ENCODE results near the gene SLC1A2.

DNA sequence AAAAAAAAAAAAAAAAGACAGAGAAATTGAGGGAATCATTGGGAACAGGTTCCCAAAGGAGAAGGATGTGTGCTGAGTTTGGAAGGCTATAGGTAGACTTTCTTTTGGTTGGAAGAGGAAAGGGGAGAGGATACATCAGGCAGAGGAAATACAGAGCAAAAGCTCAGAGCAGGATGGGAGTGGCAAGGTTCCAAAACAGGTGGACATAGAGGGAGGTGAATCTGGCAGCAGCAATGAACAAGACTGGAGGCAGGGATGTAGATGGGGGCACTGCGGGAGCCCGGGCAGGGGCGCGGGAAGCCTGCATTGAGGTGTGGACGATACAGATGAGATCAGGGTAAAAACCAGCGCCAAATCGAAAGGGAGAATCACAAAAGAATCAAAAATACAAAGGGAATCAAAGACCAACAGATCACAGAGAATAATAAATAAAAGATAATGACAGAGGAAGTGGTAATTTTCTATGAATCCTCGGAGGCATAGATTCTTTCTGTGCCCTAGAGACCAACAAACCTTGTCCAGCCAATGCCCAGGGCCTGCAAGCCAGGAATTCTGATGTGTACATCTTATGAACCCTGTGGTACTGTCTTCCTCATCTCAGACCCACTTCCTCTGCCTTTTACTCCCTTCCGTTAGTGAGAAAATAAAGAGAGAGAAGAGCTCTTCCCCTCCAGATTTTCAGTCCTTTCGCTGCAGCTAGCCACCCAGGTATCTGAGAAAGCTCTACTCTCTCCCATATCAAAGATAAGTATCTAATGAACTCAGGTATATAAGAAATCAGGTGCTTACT, 70.3 kb downstream of the SLC1A2 start:
- TF ChIP-seq POLR2AphosphoS5 (IDR thresholded peaks at IDR 0.05; ENCODE audit: low read depth, low read length) (no peak), POLR2A (IDR thresholded peaks at IDR 0.05; ENCODE audit: low read depth, low read length) (no peak), TAF1 (IDR thresholded peaks at IDR 0.05; ENCODE audit: borderline replicate concordance, low read depth, low read length) (no peak)
